ENCODE data around the gene EMILIN1. TPM values are rescaled to one million over a fixed set of nuclear protein-coding genes. Genes with fewer than 3 reads are reported as not detected.
A peak's percentile ranks its signal among the peaks of the same experiment; 100 is the strongest.

The EMILIN1 gene
- total RNA-seq: 10 to 100 TPM in 1 of 4 donors, 1 to 10 TPM in 3; 3.6 to 17.9 (median 7.9) TPM

GRCh38 chr2:27078267-27079194 lies at the start of gene EMILIN1:
Gene EMILIN1 (plus strand): TSS chr2:27078615. CDS start chr2:27079066, 451 bp downstream.
- intact Hi-C loops (cut with DNase I; ENCODE audit: low total_unique reads): loop anchor here (5.0 kb wide), 1 partner anchor 106 kb away; the partner anchor contains the start of gene MAPRE3
- 43 to 46% methylated on average over 32 to 41 of the region's 41 CpGs for WGBS, 2 donors
- peak within 1 kb of the TSS; percentile 10 for H3K4me3 ChIP-seq (ENCODE audit: low read depth, poor library complexity, severe bottlenecking)
- TF ChIP-seq POLR2A (IDR thresholded peaks at IDR 0.05) (no peak), CTCF (IDR thresholded peaks at IDR 0.05) (no peak)
- DNase-seq (ENCODE audit: low spot score in 2 of 2): peak; percentile 80 to 97

GRCh38 chr2:27029051-27029450 lies 49.4 kb upstream of the EMILIN1 start:
- TF ChIP-seq POLR2A (IDR thresholded peaks at IDR 0.05) (no peak), CTCF (IDR thresholded peaks at IDR 0.05) (no peak)
- WGBS, 2 donors: 84 to 89% methylated on average over 2 of the region's 2 CpGs
- intact Hi-C loops (cut with DNase I; ENCODE audit: low total_unique reads): no loop called here
- DNase-seq (ENCODE audit: low spot score in 2 of 2): no peak
- no peak overlapping the region for H3K4me3 ChIP-seq (ENCODE audit: low read depth, poor library complexity, severe bottlenecking)

- 0 to 1% methylated on average over 60 to 75 of the region's 76 CpGs for WGBS, 2 donors
- DNase-seq (ENCODE audit: low spot score in 2 of 2): peak; percentile 83 to 96
- H3K4me3 ChIP-seq (ENCODE audit: low read depth, poor library complexity, severe bottlenecking): peak within 1 kb of the TSS; percentile 87
- intact Hi-C loops (cut with DNase I; ENCODE audit: low total_unique reads): no loop called here
- TF ChIP-seq CTCF (IDR thresholded peaks at IDR 0.05) (no peak), POLR2A (IDR thresholded peaks at IDR 0.05) (no peak)
These were observed 45.7 kb upstream of the EMILIN1 start, which contains the start of gene TMEM214 for GRCh38 chr2:27032495-27033252. Gene TMEM214 (plus strand): TSS chr2:27032965. CDS start chr2:27033016, 51 bp downstream.

GRCh38 chr2:27033253-27033852 lies 45.1 kb upstream of the EMILIN1 start:
- no peak for DNase-seq (ENCODE audit: low spot score in 2 of 2)
- TF ChIP-seq CTCF (IDR thresholded peaks at IDR 0.05): no peak
- no peak for TF ChIP-seq POLR2A (IDR thresholded peaks at IDR 0.05)
- 2 to 11% methylated on average over 7 to 10 of the region's 11 CpGs for WGBS, 2 donors
- intact Hi-C loops (cut with DNase I; ENCODE audit: low total_unique reads): no loop called here
- H3K4me3 ChIP-seq (ENCODE audit: low read depth, poor library complexity, severe bottlenecking): peak overlapping the region; percentile 87

- TF ChIP-seq CTCF (IDR thresholded peaks at IDR 0.05) (no peak), POLR2A (IDR thresholded peaks at IDR 0.05) (no peak)
- 95% methylated on average over 6 of the region's 6 CpGs for WGBS, 2 donors
- DNase-seq (ENCODE audit: low spot score in 2 of 2): no peak
- no peak overlapping the region for H3K4me3 ChIP-seq (ENCODE audit: low read depth, poor library complexity, severe bottlenecking)
- intact Hi-C loops (cut with DNase I; ENCODE audit: low total_unique reads): no loop called here
These were observed 40.4 kb upstream of the EMILIN1 start for GRCh38 chr2:27038012-27038411.

Data from lower leg skin (tissue), 4 donors.